Femur (tissue), 1 donor: Measurements from ENCODE around the gene SERPIND1.

Source experiments
- DNase-seq: peaks from one replicate; pipeline ENCODE4 v3.0.0-alpha.2; 2017

Gene SERPIND1

GRCh38 chr22:20776624-20777405, 2.9 kb downstream of the SERPIND1 start:
- DNase-seq = no peak

- no peak for DNase-seq
These were observed 3.7 kb downstream of the SERPIND1 start for GRCh38 chr22:20777420-20778177.

- no peak for DNase-seq
These were observed 5.3 kb downstream of the SERPIND1 start for GRCh38 chr22:20779014-20779817.

- no peak for DNase-seq
These were observed 5.9 kb downstream of the SERPIND1 start for GRCh38 chr22:20779818-20780158.

- DNase-seq = no peak
These were observed 7.5 kb downstream of the SERPIND1 start for GRCh38 chr22:20781272-20781990.

- DNase-seq = no peak
These were observed 8.2 kb downstream of the SERPIND1 start for GRCh38 chr22:20782083-20782482.

GRCh38 chr22:20782596-20783299, 8.8 kb downstream of the SERPIND1 start:
- no peak for DNase-seq

GRCh38 chr22:20783300-20783673, 9.4 kb downstream of the SERPIND1 start:
- no peak for DNase-seq

GRCh38 chr22:20783844-20784723, 10.2 kb downstream of the SERPIND1 start:
- no peak for DNase-seq

- no peak for DNase-seq
These were observed 11.5 kb downstream of the SERPIND1 start for GRCh38 chr22:20785415-20785814.

- no peak for DNase-seq
These were observed 12.1 kb downstream of the SERPIND1 start for GRCh38 chr22:20786048-20786447.

GRCh38 chr22:20786536-20786979, 12.6 kb downstream of the SERPIND1 start:
- no peak for DNase-seq

GRCh38 chr22:20787223-20787622, 13.3 kb downstream of the SERPIND1 start:
- DNase-seq = no peak

- no peak for DNase-seq
These were observed 14.1 kb downstream of the SERPIND1 start for GRCh38 chr22:20787746-20788626.

- DNase-seq = no peak
These were observed 14.9 kb downstream of the SERPIND1 start for GRCh38 chr22:20788627-20789344.

- no peak for DNase-seq
These were observed 18.5 kb downstream of the SERPIND1 start for GRCh38 chr22:20792221-20792965.

GRCh38 chr22:20792966-20793728, 19.2 kb downstream of the SERPIND1 start:
- DNase-seq = no peak
